ENCODE measurements around the gene H2BK1. TPM values are rescaled to one million over a fixed set of nuclear protein-coding genes. Genes with fewer than 3 reads are reported as not detected.

Gene H2BK1
- polyA plus RNA-seq, 1 donor, result not detected

DNA sequence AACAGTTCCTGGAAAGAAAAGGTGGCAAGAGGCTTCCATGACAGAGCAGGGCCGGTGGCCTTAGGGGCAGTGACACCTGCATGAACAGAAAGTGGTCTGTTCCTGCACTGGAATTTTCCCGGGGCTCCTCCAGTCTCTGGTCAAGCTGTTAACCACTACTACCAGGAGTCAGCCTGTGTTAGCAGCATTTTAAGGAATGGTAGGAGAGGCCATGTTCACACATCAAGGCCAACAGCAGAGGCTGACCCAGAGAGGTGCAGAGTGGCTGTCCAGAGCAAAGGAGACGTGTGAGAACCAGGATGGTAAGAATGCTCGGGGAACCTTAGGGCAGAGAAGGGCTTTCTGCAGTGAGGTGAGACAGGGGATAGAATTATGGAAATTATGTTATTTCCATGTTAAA, 8.5 kb downstream of the H2BK1 start:
- DNase-seq, result no peak

DNA sequence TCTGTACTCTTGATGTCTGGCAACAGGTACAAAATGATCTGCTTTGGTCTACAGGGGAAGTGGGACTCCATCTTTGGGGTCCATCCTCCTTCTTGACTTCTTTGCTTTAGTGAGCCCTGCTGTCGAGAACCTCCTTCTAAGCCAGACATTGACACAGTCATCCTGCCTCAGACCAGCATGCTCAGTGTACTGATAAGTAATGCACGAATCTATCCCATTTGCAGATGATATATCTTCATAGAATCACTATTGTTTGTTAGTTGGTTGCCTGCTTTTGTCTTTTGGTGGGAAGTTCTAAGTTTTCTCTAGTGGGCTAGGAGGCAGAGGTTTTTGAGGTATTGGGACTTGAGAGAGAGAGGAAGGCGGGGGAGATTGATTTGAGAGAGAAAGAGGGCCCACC, 8.9 kb downstream of the H2BK1 start:
- DNase-seq, result no peak

DNA sequence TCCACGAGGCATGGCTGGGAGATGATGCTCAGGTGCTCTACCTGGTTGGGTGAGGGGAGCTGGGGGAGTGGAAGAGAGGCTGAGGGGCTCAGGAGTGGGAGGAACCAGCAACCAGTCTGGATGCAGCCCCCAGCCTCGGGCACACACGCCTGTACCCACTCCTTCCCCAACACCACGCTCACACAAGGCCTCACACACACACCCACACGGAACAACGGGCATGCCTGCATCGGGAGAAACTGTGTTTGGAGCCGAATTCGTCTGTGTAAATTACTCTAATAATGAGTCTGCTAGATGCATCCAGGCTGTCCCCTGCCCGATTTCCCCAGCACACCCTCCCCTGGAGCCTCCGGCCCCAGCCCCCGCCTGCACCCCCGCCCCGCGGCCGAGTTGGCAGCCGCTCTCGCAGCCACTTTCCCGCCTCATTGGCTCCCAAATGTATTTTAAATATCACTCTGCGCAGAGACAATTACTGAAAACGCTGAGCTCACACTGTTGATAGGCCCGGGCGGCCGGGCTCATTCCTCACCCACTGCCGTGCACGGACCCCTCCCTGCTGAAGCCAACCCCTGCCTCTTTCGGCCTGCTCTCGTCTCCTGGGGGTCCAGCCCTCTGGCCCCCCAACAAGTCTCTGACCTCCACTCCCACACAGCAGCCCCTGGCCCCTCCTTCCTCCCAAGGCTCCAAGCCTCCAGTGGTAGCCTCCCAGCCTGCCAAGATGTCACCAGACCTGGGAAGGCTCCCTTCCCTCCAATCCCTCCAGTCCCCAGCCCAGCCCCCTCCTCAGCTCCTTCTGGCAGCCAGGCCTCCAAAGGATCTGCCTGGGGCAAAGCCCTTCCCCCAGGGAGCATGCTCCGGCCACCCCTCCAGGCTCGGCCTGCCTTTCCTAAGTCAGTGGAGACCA, 11.1 kb downstream of the H2BK1 start:
- peak; percentile 17 for DNase-seq

DNA sequence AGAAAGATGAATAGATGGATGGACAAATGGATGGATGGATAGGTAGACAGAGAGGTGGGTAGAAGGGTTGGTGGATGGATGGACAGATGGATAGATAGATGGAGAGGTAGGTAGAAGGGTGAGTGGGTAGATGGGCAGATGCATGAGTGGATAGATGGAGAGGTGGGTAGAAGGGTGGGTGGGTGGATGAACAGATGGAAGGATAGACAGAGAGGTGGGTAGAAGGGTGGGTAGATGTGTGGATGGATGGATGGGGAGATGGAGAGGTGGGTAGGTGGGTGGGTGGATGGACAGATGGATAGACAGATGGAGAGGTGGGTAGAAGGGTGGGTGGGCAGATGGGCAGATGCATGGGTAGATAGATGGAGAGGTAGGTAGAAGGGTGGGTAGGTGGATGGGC, 12.4 kb downstream of the H2BK1 start:
- DNase-seq, result no peak

DNA sequence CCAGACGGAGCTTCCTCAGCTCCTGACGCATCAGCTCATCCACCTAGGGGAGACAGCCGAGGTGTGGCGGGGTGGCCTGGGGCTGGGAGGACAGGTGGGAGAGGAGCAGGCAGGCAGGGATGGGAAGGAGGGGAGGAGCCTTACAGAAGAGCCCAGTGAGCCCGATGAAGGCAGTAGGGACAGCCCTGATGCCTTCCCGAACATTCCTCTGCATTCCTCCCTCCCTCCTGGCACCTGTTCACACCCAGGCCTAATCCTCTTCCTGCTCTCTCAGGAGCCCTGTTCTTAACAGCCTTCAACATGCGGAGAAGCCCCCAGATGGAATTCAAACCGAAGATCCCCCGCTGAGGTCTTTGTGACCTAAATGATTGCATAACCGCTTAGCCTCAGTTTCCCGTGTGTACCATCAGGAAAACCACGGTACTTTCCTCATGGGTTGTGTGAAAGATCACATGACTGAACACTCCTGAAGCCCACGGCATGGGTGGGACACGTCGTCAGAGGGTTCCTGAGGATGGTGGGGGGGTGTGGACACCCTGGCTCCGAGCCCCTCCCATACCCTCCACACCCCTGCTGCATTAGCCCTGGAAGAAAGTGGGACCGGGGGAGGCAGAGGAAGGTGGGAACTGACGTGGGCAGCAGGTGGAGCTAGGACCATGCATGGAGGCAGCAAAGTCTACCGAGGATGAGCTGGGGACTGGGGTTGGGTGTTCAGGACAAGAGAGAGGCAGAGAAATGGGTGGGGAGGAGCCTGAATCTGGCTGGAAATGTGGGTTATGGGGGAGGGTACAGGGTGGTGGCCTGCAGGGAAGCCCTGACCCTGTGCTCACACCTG, 14.5 kb downstream of the H2BK1 start:
- DNase-seq, result no peak

DNA sequence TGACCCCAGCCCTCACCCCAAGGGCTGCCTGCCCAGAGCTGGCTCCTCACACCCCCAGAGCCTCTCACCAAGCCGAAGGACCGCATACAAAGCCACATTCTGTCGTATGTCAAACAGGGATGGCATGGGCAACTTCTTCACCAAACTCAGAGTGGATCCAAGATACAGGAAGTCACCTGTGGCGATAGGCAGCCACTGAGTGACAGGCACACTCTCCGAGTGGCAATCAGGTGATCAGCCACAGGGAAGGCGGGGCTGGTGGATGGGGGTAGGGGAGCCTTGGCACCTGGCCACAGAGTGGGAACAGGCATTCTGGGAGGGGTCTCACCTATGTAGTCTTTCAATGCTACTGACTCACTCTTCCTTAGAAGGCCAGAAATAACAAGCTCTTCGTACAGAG, 16.1 kb downstream of the H2BK1 start:
- DNase-seq, result no peak

DNA sequence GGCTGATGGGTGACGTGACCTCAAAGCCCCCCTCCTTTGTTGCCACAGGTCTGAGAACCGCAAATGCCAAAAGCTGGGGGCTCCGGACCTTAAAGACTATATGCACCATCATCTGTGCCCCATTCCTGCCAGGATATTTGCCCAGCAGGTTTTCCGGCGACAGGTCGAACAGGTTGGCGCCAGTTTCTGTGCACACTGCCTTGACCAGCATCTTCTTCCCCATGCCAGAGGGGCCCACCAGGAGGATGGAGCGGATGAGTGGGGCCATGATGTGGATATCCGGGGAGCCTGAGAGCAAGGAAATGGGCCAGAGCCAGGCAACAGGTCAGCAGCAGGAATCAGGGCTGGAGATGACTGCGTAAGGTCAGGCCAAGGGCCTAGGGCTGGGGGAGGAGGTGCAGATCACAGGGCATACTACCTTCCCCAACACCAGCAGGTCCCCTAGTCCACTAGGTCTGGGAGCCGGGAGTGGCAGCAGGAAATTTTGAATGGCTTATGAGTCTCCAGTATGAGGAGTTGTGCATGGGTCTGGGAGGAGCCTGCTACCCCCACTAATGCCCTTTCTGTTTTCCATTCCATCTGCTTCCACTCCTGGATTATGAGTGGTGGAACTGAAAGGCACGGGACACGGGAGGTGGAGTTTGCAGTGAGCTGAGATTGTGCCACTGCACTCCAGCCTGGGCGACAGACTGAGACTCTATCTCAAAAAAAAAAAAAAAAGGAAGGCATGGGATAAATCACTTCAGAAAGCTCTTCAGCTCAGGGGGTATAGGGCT, 16.9 kb downstream of the H2BK1 start:
- DNase-seq, result no peak

DNA sequence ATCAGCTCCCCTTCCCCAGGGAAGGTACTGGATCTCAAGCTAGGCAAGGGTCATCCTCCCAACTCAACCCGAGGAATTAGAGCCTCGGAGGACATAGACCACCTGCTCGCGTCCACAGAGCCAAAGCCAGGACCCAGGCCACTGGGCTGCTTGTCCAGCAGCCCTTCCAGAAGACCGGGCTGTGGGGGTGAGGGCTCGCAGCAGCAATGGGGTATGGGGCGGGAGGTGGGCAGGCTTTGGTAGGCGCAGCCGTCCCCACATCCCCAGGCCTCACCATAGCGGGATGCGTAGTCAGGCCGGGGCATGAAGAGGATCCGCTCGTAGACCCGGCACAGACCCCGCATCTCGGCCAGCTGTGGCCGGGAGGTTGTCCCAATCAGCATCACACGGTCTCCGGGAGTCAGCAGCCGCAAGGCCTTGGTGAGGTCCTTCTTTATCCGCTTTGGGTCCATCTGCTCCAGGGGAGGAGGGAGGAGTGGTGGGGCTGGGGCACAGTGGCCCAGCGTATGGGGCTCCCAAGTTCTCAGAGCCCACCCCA, 18.2 kb downstream of the H2BK1 start:
- DNase-seq, result no peak

DNA sequence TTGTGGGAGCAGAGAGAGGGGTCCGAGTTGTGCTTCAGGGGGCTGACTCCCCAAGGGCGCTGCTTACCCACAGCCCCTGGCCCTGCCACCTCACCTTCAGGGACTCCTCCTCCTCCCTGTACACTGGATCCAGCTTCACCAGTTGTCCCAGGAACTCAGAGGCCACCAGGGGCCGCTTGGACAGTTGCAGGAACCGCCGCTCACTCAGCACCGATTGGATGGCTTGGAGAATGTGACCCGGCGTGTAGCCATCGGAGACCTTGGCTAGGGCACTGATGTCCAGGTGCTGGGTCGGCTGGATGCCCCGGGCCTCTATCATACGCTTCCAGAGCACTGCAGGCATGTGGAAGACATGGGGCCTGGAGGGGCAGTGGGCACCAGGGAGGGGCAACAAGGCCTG, 18.7 kb downstream of the H2BK1 start:
- no peak for DNase-seq

DNA sequence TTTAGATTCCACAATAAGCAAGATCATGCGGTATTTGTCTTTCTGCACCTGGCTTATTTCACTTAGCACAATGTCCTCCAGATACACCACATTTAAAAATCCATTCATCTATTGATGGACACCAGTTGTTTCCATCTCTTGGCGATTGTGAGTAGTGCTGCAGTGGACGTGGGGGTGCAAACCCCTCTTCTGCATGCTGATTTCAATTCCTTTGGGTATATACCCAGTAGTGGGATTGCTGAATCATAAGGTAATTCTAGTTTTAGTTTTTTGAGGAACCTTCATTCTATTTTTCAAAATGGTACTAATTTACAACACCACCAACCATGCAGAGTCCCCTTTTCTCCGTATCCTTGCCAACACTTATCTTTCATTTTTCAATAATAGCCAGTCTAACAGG, 21.2 kb downstream of the H2BK1 start:
- no peak for DNase-seq

DNA sequence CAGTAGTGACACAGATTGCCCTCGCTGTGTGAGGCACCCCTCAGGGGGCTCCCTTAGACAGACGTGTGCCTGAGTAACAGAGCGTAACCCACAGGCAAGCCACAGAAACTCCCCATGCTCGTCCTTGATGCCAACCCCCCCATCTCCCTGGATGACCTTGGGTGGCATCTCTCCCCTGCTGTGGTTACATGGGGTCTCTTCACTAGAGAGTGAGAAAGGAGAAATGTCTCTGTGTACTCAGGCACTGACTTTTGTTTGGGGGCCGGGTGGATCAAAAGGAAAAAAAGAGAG, 22.1 kb downstream of the H2BK1 start:
- DNase-seq, result no peak

DNA sequence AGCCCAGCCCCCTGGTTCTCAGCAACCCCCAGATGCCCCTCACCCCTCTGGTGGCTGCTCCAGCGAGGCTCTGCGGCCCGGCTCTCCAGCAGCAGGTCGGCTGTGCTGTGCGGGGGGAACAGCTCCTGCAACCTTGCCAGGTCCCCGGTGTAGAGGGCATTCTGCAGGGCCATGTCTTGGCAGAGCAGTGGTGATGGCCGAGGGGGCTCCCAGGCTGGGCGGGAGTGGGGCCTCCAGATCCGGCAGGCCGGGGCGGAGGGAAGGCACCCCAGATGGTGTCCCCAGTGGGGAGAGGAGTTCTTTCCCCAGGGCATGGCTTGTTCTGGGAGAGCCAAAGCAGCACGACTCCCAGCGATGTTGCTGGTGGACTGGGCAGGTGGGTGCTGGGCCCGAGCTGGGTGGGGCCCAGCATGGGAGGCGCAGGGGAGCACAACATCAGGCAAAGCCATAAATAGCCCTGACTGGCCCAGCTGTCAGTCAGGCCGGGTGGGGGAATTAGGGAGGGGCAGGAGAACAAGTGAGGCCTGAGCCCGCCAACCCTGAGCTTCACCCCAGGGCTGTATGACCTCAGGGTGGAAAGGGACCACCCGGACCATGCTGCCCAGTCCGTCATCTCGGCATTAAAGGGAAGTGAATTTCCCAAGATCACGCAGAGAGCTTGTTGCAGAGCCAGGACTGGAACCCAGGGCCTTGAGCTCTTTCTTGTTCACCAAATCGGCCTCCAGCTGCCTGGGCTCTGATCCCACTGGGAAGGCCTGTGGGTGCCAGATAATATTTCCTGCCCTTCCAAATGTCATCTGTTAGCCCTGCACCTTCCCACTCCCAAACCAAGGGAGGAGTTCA, 22.7 kb downstream of the H2BK1 start:
- DNase-seq, result no peak

DNA sequence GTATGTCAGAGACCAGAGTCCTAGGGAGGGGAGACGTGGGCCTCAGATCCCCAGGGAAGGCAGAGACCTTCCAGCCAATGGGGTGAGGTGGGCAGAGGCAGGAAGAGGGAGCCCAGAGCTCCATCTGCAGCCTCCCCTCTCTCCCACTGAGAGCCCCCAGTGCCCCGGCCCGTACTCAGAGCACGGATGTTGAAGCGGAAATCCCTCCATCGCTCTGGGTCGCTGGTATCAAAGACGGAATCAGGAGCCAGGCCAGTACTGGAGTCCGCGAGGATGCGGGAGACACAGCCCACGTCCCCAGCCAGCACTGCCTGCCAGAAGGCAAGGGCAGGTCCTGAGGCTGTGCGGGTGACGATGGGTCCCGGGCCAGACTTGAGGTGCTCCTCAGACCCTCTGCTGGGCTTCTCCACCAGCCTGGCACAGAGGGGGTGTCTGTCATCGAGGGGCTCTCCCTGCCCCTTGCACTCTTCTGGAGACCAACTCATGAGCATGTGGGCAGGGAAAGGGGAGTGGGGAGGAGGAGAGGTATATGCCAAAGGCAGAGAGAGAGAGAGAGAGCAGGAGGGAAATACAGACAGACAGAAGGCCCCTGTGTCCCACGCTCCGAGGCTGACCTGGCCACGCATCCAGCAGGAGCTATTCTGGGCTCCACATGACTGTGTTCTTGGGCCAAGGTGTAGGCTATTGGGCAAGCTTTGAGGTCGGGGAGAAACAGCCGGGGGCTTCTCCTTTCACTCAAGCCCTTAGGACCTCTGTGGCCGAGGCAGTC, 23.5 kb downstream of the H2BK1 start, which contains the start of gene ASB10:
Gene ASB10, minus strand, starts transcription at position 611 of the 769 bp plus-strand sequence. Its CDS starts 120 bp downstream, at position 491.
- no peak for DNase-seq

DNA sequence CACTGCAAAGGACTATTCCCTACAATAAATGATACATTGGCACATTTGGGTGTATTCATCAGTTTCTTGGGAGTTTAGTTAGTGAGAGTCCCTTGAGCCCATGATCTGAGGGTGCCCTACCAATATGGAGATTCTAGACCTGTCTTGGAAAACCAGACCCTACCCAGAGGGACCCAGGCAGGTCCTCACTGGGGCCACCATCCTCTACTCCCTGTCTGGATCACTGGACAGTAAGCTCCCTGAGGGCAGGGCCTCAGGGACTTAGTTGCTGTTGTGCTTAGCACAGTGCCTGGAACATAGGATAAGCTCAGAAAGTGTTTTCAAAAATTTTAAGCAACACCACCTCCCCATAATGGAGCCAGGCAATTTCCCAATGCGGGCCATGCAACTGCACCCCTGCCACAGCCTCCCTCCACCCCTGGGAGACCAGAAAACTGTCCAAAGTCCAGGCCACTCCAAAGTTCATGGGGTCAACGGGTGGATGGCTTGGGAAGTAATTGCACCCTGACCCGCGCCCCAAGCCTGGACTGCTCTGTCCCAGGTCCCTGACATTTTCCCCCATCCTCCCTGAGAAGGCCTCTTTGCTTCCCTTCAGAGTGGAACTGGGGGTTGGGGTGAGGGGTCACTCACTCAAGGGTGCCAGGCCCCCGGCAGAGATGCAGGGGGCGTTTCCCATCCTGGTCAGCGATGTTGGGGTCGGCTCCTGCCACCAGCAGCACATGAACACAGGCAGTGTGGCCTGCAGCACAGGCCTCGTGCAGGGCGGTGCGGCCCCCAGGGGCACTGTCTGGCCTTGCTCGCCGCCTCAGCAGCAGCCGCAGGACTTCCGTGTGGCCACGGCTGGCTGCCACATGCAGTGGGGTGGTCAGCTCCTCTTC, 24.3 kb downstream of the H2BK1 start:
- DNase-seq, result no peak

DNA sequence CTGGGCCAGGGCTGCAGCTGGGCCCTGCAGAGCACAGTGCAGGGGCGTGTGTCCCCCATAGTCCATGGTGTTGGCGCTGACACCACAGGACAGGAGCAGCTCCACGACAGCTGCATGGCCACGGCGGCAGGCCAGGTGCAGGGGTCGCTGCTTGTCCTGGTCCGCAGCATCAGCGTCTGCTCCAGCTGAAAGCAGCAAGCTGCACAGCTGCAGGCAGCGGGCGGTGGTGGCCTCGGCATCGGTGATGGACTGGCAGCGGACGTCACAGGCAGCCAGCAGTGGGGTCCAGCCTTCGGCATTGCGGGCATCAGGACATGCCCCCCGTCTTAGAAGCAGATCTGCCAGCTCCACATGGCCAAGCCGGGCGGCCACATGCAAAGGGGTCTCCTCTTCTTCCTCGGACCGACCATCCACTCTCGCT, 29.3 kb downstream of the H2BK1 start:
- DNase-seq, result no peak

DNA sequence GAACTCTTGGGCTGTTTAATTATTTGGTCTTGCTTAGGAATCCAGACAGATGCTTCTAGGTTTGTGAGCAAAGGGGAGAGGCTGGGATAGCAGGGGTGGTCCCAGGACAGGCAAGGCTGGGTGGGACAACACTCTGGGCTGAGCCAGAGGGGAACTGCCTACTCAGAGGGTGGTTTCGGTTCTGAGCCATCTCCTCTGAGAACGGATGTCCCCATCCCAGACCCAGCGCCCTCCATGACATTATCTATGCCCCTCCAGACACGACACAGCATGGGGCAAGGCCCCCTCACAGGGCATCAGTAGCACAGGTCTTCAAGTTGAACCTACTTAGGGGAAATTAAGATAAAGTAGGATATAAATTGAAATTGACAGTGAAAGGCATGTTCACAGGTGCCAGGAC, 30.3 kb downstream of the H2BK1 start:
- DNase-seq, result no peak

DNA sequence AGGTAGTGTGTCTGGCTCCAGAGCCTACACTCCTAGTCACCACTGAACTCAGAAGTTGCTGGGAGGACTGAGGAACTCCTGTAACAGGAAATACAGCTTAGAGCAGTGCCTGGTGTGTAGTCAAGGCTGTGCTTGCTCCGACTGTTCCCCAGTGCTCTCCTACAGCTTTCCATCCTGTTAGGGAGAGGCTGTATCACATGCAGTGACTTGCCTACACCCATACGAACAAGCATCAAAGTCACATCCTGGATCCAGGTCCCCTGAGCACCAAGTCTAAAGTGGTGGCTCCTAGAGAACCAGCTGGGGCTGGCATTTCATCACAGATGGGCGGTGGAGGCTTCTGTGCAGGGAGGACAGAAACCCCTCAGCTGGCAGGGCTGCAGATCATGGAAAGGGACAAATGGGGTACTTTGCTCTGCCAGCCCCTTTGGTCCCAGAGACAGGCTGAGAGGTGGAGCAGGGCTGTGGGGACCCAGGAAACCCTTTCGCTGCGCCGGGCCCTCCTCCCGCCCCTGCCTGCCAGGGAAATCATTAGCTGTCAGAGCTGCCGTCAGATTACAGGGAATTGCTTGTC, 30.9 kb downstream of the H2BK1 start:
- DNase-seq, result no peak

DNA sequence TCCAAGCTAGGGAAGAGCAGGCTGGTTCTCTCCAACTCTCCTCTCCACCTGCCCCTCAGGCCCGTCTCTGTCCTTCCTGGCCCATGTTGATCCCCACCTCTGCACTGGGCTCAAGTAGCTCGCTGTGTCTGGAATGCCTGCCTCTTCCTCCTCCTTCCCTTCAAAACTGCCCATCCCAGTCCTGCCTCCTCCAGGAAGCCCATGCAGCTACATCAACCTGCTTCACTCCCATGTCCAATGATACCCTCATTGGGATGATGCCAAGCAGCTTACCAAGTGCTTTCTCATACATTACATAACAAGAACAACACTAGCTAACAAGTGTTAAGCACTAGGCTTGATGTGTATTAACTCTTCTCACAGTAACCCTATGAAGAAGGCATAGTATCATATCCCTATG, 31.5 kb downstream of the H2BK1 start:
- no peak for DNase-seq

DNA sequence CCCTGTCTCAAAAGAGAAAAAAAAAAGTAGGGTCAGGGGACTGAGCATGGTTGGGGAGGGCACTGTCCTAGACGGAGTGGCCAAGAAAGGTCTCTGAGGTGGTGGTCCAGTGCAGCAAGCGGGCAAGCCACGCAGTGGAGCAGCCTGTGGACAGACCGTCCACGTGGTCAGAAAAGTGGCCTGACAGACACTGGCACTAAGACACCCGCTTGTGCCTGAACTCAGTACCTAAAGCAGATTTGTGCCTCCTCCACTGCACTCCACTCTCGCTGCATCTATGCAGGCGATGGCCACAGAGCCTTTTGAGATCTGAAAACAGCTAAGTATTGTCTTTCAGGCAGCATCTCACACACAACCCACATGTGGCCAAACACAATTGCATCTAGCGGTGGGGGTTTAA, 32.1 kb downstream of the H2BK1 start:
- DNase-seq, result no peak

DNA sequence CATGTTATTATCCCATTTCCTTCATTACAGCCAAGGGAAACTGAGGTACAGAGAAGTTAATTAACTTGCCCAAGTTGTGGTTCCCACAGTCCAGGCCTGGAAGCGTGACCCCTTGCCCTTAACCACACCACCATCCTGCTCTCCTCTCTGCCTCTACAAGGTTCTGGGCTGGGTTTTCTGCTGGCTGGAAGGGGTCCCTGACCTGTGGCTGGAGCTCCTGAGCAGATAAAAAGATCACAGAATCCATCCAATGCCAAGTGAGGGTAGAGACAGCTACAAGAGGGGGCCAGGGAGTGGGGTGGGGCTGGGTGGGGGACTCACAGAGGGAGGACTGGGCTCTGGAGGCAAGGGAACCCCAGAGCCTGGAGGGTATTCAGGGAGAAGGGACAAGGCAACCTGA, 33.0 kb downstream of the H2BK1 start:
- DNase-seq, result no peak

All from hindlimb muscle (tissue), 1 donor.